Common myeloid progenitor, CD34-positive (primary cell): Measurements from ENCODE around the gene TSTD1.
"Not testable (repeated sequence)": the region's sequence is repeated elsewhere in the genome, so short reads cannot be mapped to it uniquely, and the experiment has no call there.

Experiments
- CTCF ChIA-PET: fragments of 350-600 bp; sonication (Branson Sonifier 250); formaldehyde crosslinking; loops from one replicate; lab custom pipeline; 2021; ENCODE audit warnings: antibody characterized with exemption; lab: Charles Lee
- POLR2A ChIA-PET: fragments of 350-600 bp; sonication (Branson Sonifier 250); formaldehyde crosslinking; loops from one replicate; lab custom pipeline; 2021; ENCODE audit warnings: antibody characterized with exemption; lab: Charles Lee
- DNase-seq, 3 donors: peaks; one replicate each; pipeline versions ENCODE4 v3.0.0 to v3.0.0-alpha.2; 2013
- H3K27ac ChIP-seq, 2 experiments: 1 replicate in 1 of 2; 2 replicates in 1 of 2; pipeline ENCODE4 v1.7.0; 2013; ENCODE audit warnings: inconsistent platforms in 2 of 2, low read length in 2 of 2, mild to moderate bottlenecking in 2 of 2, low read depth in 1 of 2, moderate library complexity in 1 of 2; ENCODE audit not compliant: severe bottlenecking in 2 of 2, insufficient read depth in 1 of 2, poor library complexity in 1 of 2
- H3K27me3 ChIP-seq, 5 experiments: replicated peaks in 2 of 5; 1 replicate in 3 of 5; 2 replicates in 2 of 5; pipeline versions ENCODE4 v1.6.1 to v1.7.0; 2013; ENCODE audit warnings: low read length in 4 of 5, mild to moderate bottlenecking in 2 of 5, moderate library complexity in 2 of 5, inconsistent platforms in 1 of 5; ENCODE audit not compliant: insufficient read depth in 5 of 5, control insufficient read depth in 4 of 5
- H3K36me3 ChIP-seq, 4 experiments: 1 replicate in 2 of 4; 2 replicates in 2 of 4; pipeline versions ENCODE4 v1.6.1 to v1.7.0; 2013; ENCODE audit warnings: low read length in 3 of 4, control low read depth in 1 of 4, mild to moderate bottlenecking in 1 of 4; ENCODE audit not compliant: control insufficient read depth in 4 of 4, insufficient read depth in 4 of 4
- H3K4me1 ChIP-seq, 4 experiments: 1 replicate in 3 of 4; 2 replicates in 1 of 4; pipeline versions ENCODE4 v1.6.1 to v1.7.1; 2013; ENCODE audit warnings: low read length in 3 of 4, mild to moderate bottlenecking in 3 of 4, control low read depth in 1 of 4, inconsistent platforms in 1 of 4, moderate library complexity in 1 of 4; ENCODE audit not compliant: control insufficient read depth in 4 of 4, insufficient read depth in 4 of 4; ENCODE audit errors: control extremely low read depth in 1 of 4
- H3K4me3 ChIP-seq, 7 experiments: 1 replicate in 4 of 7; 2 replicates in 3 of 7; pipeline versions ENCODE4 v1.5.1 to v1.7.0; 2013; ENCODE audit warnings: mild to moderate bottlenecking in 7 of 7, low read length in 6 of 7, moderate library complexity in 6 of 7, inconsistent platforms in 2 of 7, low read depth in 2 of 7, control low read depth in 1 of 7; ENCODE audit not compliant: insufficient read depth in 4 of 7, control insufficient read depth in 1 of 7; ENCODE audit errors: extremely low read depth in 1 of 7
- H3K9me3 ChIP-seq, 5 experiments: 1 replicate in 4 of 5; 2 replicates in 1 of 5; pipeline versions ENCODE4 v1.6.1 to v1.7.1; 2013; ENCODE audit warnings: low read length in 4 of 5, mild to moderate bottlenecking in 2 of 5, inconsistent platforms in 1 of 5, low read depth in 1 of 5, moderate library complexity in 1 of 5; ENCODE audit not compliant: control insufficient read depth in 4 of 5, insufficient read depth in 2 of 5; ENCODE audit errors: control extremely low read depth in 1 of 5
- WGBS: methylation state at CpG from one replicate; pipeline ENCODE4 v1.1.5; 2013; ENCODE audit not compliant: insufficient coverage; 5-methylcytosine and 5-hydroxymethylcytosine counted together

Gene TSTD1

DNA sequence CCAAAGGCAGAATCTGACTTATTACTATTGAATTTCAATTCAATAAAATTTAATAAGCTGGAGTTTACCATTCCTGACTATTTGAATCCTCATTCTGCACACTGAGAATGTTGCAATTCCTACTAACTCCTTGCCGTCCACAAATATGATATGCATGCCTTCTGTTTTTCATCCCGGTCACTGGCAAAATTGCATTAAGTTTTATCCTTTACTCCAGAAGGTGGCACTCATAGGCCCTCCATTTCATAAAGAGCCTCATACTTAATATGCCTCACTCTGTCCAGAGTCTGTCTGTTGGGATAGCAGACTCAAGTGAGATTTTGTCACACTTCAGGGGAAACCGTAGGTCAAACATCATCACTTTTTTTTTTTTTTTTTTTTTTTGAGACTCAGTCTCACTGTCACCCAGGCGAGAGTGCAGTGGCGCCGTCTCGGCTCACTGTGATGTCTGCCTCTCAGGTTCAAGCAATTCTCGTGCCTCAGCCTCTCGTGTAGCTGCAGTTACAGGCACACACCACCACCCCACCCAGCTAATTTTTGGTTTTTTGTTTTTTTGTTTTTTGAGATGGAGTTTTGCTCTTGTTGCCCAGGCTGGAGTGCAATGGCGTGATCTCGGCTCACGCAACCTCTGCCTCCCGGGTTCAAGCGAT lies 45.1 kb downstream of the TSTD1 start:
- ChIA-PET POLR2A (interaction anchor here (1.0 kb wide), 1 partner anchor 27 kb away, joined by 4 read pairs; no protein-coding TSS in a partner anchor), CTCF (interaction anchor here (1.0 to 8.6 kb wide), 9 partner anchors 16 to 149 kb away, joined by 3 to 120 read pairs (median 7); partner anchors contain the start of genes ARHGAP30, F11R and KLHDC9)
- H3K27ac ChIP-seq: no peak overlapping the region
- H3K9me3 ChIP-seq: no peaks in the 10 kb centered on the region
- H3K27me3 ChIP-seq: no peaks in the 10 kb centered on the region
- H3K36me3 ChIP-seq: peaks cover 2 to 9% (median 5%) of the 10 kb centered on the region in 4 experiments
- WGBS: 29% methylated on average over 3 of the region's 14 CpGs
- H3K4me3 ChIP-seq: no peak overlapping the region
- DNase-seq: peak; percentile 47 to 71 (median 62)
- peaks cover 0 to 12% (median 6%) of the 10 kb centered on the region in 4 experiments for H3K4me1 ChIP-seq

DNA sequence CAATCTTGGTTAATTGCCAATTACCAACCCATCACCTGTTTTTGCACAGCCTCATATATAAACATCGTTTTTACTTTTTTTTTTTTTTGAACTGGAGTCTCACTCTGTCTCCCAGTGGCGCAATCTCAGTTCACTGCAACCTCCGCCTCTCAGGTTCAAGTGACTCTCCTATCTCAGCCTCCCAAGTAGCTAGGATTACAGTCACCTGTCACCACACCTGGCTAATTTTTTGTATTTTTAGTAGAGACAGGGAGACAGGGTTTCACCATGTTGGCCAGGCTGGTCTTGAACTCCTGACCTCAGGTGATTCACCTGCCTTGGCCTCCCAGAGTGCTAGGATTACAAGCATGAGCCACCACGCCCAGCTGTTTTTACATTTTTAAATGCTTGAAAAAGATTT lies 46.7 kb downstream of the TSTD1 start:
- H3K4me3 ChIP-seq, H3K27ac ChIP-seq, H3K4me1 ChIP-seq, H3K36me3 ChIP-seq, H3K9me3 ChIP-seq, DNase-seq, POLR2A ChIA-PET, H3K27me3 ChIP-seq: not testable (repeated sequence)
- 100% methylated on average over 2 of the region's 4 CpGs for WGBS
- CTCF ChIA-PET: interaction anchor here (0.6 to 3.7 kb wide), 7 partner anchors 8 to 157 kb away, joined by 3 to 21 read pairs (median 5); partner anchors contain the start of gene KLHDC9
